Measurements from ENCODE around the gene FAM90A26.
"Not testable (repeated sequence)": the region's sequence is repeated elsewhere in the genome, so short reads cannot be mapped to it uniquely, and the experiment has no call there.

Gene FAM90A26

GRCh38 chr4:9169791-9170459 lies at the start of gene FAM90A26:
FAM90A26 (plus strand) TSS chr4:9170409; CDS start chr4:9173173, 2,764 bp downstream.
- DNase-seq, result not testable (repeated sequence)

GRCh38 chr4:9122711-9123110 lies 47.5 kb upstream of the FAM90A26 start:
- not testable (repeated sequence) for DNase-seq

GRCh38 chr4:9123572-9124007 lies 46.6 kb upstream of the FAM90A26 start:
- DNase-seq, result peak in 1 of 2 experiments; percentile 8

GRCh38 chr4:9125601-9126161 lies 44.5 kb upstream of the FAM90A26 start:
- DNase-seq, result not testable (repeated sequence)

DNA sequence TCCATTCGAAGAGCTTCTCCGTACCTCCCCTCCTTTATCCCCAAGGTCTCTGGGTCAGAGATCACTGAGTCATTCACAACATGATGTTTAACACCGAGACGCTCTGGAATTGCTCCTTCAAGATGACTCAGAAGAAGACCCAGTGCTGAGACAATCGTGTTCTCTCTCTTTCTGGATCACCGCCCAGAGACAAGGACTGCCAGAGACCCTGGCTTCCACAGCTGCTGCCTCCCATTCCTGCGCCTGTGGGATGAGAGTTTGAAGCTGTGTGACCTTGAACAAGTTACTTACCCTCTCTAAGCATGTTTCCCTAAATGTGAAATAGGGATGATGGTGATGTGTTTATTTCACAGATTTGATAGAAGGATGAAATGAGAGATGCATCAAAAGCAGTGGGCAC lies 38.8 kb upstream of the FAM90A26 start:
- DNase-seq, result not testable (repeated sequence)

DNA sequence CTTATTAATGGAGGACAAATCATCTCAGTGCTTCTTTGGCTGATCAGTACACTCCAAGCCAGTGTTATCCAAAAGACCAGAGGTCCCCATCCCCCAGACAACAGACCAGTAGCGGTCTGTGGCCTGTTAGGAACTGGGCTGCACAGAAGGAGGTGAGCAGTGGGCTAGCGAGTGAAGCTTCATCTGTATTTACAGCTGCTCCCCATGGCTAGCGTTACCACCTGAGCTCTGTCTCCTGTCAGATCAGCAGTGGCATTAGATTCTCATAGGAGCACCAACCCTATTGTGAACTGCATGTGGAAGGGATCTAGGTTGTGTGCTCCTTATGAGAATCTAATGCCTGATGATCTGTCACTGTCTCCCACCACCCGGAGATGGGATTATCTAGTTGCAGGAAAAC lies 37.4 kb upstream of the FAM90A26 start:
- not testable (repeated sequence) for DNase-seq

- DNase-seq, result not testable (repeated sequence)
These were observed 36.2 kb upstream of the FAM90A26 start for GRCh38 chr4:9134011-9134410.

DNA sequence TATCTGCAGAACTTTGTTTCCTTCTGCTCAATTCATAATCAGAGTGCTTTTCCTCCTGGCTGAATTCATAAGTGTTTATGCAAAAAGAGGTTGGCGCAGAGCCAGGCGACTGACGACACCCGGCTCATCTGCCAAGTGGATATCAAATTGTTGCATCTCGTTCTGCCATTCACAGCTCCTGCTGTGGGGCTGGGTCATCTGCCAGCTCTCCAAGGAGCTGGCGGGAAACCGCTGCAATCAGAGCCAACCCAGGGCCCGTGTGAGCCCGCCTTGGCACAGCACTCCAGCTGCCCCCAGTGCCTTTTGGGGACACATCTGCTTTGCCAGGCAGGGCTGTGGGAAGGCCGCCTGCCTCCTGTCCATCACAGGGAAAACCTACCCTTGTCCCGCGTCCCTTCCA lies 35.7 kb upstream of the FAM90A26 start:
- DNase-seq, result peak in 1 of 2 experiments; percentile 71

- not testable (repeated sequence) for DNase-seq
These were observed 29.2 kb upstream of the FAM90A26 start for GRCh38 chr4:9141050-9141449.

DNA sequence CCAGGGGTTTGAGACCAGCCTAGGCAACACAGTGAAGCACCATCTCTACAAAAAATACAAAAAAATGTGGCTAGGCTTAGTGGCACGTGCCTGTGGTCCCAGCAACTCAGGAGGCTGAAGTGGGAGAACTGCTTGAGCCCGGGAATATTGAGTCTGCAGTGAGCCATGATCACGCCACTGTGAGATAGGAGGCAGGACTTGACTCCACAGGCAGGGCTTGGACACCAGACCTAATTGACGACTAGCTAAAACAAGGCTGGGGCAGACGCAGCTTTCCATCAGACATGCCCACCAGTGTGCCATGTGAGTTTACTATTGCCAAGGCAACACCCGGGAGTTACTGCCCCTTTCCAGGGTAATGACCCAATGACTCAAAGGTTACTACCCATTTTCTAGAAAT lies 27.4 kb upstream of the FAM90A26 start:
- DNase-seq, result not testable (repeated sequence)

DNA sequence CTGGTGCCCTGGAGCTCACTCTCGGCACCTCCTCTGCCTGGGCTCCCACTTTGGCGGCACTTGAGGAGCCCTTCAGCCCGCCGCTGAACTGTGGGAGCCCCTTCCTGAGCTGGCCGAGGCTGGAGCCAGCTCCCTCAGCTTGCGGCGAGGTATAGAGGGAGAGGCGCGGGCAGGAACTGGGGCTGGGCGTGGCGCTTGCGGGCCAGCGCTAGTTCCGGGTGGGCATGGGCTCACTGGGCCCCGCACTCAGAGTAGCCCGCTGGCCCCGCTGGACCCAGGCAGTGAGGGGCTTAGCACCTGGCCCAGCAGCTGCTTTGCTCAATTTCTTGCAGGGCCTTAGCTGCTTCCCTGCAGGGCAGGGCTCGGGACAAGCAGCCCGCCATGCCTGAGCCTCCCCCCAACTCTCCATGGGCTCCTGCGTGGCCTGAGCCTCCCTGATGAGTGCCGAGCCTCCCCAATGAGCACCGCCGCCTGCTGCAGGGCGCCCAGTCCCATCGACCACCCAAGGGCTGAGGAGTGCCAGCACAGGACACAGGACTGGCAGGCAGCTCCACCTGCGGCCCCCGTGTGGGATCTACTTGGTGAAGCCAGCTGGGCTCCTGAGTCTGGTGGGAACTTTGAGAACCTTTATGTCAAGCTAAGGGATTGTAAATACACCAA lies 26.7 kb upstream of the FAM90A26 start:
- no peak for DNase-seq

DNA sequence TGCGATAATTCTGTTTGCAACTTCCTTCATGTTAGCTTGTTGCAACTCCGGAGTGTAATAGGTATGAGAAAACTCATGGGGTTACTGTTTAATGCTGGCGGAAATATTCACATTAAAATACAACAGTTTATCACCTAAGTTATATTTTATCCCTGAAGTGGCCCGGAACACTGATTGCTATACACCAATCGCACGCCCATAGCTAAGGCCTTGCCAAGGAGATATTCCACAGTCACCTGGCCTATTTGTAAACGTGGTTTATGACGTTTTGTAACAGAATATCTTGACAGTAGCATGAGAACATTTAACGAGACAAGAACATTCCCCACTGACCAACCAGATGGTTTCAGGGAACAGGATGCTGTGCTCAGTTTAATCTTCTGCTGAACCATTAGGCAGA lies 23.2 kb upstream of the FAM90A26 start:
- DNase-seq, result no peak

GRCh38 chr4:9147368-9147767 lies 22.8 kb upstream of the FAM90A26 start:
- DNase-seq, result not testable (repeated sequence)

DNA sequence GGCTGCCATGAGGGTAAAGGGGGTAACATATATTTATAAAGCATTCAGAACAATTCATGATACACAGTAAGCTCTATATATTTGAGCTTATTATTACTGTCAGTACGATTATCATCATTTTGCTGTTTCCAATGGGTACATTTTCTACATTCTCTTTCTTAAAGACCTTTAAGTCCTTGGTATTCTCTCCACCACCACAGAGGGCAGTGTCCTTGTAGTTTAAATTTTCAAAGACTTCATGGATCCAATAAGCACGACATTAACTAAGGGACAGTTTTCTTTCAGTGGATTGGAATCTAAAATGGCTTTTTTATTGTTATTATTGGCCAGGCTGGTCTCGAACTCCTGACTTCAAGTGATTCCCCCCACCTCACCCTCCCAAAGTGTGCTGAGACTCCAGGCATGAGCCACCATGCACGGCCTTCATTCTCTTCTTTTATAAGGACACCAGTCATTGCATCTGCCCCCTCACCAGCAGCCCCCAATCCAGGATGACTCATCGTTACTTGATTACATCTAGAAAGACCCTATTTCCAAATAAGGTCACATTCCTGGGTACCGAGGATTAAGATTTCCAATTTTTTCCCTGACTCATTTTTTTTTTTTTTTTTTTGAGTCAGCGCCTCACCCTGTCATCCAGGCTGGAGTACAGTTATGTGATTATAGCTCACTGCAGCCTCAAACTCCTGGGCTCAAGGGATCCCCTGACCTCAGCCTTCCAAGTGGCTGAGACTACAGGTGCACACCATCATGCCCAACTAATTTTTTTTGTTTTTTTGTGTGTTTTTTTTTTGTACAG lies 21.4 kb upstream of the FAM90A26 start:
- DNase-seq, result not testable (repeated sequence)

- DNase-seq, result not testable (repeated sequence)
These were observed 18.4 kb upstream of the FAM90A26 start for GRCh38 chr4:9151809-9152179.

- DNase-seq, result peak; percentile 39 to 86
These were observed 17.8 kb upstream of the FAM90A26 start for GRCh38 chr4:9152180-9153007.

DNA sequence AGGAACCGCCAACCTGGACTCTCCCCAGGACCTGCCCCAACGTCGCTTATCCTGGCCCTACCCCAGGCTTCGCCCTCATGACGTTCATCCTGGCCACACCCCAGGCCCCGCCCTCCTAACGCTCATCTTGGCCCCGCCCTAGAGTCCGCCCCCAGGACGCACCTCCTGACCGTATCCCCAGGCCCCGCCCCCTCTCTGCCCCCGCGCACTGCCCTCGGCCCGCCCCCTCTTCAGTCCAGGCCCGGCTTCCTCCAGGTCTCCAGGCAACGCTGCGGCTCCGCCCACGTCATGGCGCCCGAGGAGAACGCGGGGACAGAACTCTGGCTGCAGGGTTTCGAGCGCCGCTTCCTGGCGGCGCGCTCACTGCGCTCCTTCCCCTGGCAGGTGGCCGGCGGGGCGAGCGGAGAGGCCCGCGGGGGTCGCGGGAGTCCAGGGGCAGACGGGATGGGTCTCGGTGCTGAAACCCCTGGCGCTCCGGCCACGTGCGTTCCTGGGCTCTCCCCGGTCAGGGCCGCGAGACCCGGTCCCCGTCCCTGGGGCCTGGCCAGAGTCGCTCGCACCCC lies 17.1 kb upstream of the FAM90A26 start:
- peak; percentile 70 to 89 for DNase-seq

- not testable (repeated sequence) for DNase-seq
These were observed 16.5 kb upstream of the FAM90A26 start for GRCh38 chr4:9153571-9154157.

- not testable (repeated sequence) for DNase-seq
These were observed 14.9 kb upstream of the FAM90A26 start for GRCh38 chr4:9155101-9155886.

DNA sequence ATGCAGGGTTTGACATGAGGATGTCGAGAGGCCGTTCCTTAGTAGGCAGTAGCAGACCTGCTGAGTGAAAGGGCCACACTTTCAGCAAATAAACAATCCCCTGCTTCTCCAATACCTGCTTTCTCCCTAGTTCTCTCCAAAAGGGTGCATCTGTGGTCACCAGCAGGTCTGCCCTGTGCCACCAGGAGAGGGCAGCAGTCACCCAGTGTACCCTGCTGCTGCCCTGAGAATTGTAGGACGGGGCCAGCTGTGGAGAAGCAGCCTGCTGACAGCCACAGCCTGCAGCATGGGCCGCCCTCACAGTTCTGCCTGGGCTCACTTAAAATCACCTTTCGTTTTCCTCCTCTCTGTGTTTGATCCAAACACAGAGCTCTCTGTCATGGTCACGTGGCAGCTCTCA lies 11.8 kb upstream of the FAM90A26 start:
- not testable (repeated sequence) for DNase-seq

GRCh38 chr4:9160046-9160445 lies 10.2 kb upstream of the FAM90A26 start:
- DNase-seq, result not testable (repeated sequence)

All from NCI-H446 (cell line).